K562 treated with DMSO at 1 percent for 24 hours (cell line): ENCODE measurements around the gene SUV39H1. TPM values are rescaled to one million over a fixed set of nuclear protein-coding genes. Genes with fewer than 3 reads are reported as not detected.

Source experiments
- total RNA-seq: library from RNA; unstranded; fragments of 300-600 nt; gene quantifications from 2 replicates; pipeline ENCODE4 v1.2.3, GENCODE V29; 2022; ENCODE audit warnings: low read depth; ENCODE audit not compliant: insufficient read depth

The SUV39H1 gene, protein sequence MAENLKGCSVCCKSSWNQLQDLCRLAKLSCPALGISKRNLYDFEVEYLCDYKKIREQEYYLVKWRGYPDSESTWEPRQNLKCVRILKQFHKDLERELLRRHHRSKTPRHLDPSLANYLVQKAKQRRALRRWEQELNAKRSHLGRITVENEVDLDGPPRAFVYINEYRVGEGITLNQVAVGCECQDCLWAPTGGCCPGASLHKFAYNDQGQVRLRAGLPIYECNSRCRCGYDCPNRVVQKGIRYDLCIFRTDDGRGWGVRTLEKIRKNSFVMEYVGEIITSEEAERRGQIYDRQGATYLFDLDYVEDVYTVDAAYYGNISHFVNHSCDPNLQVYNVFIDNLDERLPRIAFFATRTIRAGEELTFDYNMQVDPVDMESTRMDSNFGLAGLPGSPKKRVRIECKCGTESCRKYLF
- 39.3 and 40.4 TPM in 2 replicates for total RNA-seq

DNA sequence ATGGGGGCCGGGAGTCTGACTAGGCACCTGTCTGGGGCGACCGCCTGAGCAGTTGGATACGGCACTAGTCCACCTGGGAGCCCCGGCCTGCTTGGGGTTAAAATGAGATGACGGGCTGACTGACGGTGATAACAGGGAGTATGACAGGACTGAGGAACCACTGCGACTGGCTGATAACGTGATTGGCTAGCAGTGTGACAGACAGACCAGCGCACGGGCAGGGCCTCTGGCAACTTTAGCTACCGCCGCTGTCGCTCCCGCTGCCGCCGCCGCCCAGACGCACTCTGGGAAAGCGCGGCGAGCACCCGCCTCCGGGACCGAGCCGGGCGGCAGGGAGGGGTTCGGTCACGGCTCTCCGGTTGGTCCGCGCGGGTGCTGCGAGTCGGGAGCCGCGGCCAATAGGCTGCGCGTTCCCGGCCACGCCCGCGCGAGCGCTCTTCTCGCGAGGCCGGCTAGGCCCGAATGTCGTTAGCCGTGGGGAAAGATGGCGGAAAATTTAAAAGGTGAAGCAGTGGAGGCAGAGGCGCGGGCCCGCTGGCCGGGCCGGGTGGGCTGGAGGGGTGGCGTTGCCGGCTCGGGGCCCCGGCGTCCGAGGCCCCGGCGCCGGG lies at the start of gene SUV39H1:
SUV39H1 (plus strand) TSS at position 434 of the 608 bp plus-strand sequence; CDS start at position 485, 51 bp downstream.

DNA sequence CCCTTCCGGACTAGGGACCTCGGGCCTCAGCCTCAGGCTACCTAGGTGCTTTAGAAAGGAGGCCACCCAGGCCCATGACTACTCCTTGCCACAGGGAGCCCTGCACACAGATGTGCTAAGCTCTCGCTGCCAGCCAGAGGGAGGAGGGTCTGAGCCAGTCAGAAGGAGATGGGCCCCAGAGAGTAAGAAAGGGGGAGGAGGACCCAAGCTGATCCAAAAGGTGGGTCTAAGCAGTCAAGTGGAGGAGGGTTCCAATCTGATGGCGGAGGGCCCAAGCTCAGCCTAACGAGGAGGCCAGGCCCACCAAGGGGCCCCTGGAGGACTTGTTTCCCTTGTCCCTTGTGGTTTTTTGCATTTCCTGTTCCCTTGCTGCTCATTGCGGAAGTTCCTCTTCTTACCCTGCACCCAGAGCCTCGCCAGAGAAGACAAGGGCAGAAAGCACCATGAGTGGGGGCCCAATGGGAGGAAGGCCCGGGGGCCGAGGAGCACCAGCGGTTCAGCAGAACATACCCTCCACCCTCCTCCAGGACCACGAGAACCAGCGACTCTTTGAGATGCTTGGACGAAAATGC lies 13.0 kb upstream of the SUV39H1 start, which contains the start of gene WAS:
WAS (plus strand) TSS at position 389 of the 572 bp plus-strand sequence; CDS start at position 444, 55 bp downstream.

Other genes starting within 250 kb of the SUV39H1 start
- 27.2 and 36.4 TPM in 2 replicates for gene SLC38A5, start 226.5 kb upstream of the SUV39H1 start, total RNA-seq
- gene FTSJ1, start 220.5 kb upstream of the SUV39H1 start, total RNA-seq, result 45.6 and 45.9 TPM in 2 replicates
- 6.7 and 11.1 TPM in 2 replicates for gene PORCN, start 187.7 kb upstream of the SUV39H1 start, total RNA-seq
- 236 and 255 TPM in 2 replicates for gene EBP, start 174.9 kb upstream of the SUV39H1 start, total RNA-seq
- 11.5 and 12.9 TPM in 2 replicates for gene TBC1D25, start 157.0 kb upstream of the SUV39H1 start, total RNA-seq
- 60.6 and 67.0 TPM in 2 replicates for gene RBM3, start 122.2 kb upstream of the SUV39H1 start, total RNA-seq
- 93.9 and 94.4 TPM in 2 replicates for gene WDR13, start 99.2 kb upstream of the SUV39H1 start, total RNA-seq
- gene WAS, start 12.9 kb upstream of the SUV39H1 start, total RNA-seq, result 20.6 and 24.7 TPM in 2 replicates
- gene GLOD5, start 65.0 kb downstream of the SUV39H1 start, total RNA-seq, result 4.7 and 5.4 TPM in 2 replicates
- gene GATA1, start 89.9 kb downstream of the SUV39H1 start, total RNA-seq, result 119 and 140 TPM in 2 replicates
- 86.8 and 94.8 TPM in 2 replicates for gene HDAC6, start 105.3 kb downstream of the SUV39H1 start, total RNA-seq
- gene ERAS, start 129.8 kb downstream of the SUV39H1 start, total RNA-seq, result 0.47 TPM in 1 of 2 replicates, not detected in the other
- 0.83 and 1.0 TPM in 2 replicates for gene PCSK1N, start 138.9 kb downstream of the SUV39H1 start, total RNA-seq
- 291 and 301 TPM in 2 replicates for gene TIMM17B, start 201.0 kb downstream of the SUV39H1 start, total RNA-seq
- 255 and 262 TPM in 2 replicates for gene PQBP1, start 201.2 kb downstream of the SUV39H1 start, total RNA-seq
- 46.8 and 64.8 TPM in 2 replicates for gene SLC35A2, start 214.9 kb downstream of the SUV39H1 start, total RNA-seq
- 235 and 254 TPM in 2 replicates for gene PIM2, start 222.3 kb downstream of the SUV39H1 start, total RNA-seq